ENCODE data around the gene RASA4B.

DNA sequence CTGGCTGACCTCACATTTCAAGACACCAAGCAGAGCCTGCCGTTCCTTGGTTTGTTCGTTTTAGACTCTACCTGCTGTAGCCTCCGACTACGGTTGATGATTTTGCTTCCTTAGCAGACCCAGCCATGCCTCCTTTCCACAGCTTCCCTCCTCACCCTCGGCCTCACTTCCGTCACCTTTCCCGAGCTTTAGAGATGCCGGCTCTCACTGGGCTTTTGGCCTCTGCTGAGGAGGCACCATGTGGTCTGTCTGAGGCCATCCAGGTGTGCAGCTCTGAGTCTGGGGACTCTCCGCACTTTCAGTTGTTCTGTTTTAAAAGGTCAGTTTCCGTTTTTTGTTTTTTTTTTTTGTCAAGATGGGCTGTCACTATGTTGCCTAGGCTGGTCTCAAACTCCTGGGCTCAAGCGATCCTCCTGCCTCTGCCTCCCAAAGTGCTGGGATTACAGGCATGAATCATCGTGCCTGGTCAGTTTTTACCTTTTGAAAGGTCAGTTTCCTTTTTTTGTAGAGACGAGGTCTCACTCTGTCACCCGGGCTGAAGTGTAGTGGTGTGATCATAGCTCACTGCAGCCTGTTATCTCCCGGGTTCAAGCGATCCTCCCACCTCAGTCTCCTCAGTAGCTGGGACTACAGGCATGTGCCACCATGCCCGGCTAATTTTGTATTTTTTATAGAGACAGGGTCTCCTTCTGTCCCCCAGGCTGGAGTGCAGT is 72.5 kb downstream of the RASA4B start:
- no peak for TF ChIP-seq SAFB2 (IDR thresholded peaks at IDR 0.05; ENCODE audit: borderline replicate concordance, low read depth, low read length, severe bottlenecking)
- TF ChIP-seq, protein P1, sequence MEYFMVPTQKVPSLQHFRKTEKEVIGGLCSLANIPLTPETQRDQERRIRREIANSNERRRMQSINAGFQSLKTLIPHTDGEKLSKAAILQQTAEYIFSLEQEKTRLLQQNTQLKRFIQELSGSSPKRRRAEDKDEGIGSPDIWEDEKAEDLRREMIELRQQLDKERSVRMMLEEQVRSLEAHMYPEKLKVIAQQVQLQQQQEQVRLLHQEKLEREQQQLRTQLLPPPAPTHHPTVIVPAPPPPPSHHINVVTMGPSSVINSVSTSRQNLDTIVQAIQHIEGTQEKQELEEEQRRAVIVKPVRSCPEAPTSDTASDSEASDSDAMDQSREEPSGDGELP (CRISPR knock-in tag; IDR thresholded peaks at IDR 0.05; ENCODE audit: borderline replicate concordance) = 0 out of 2 replicates have a peak, but pooled peaks have one; percentile 25
- TF ChIP-seq CTCF (IDR thresholded peaks at IDR 0.05 in 2 of 3, conservative IDR thresholded peaks at IDR 0.05 in 1 of 3; ENCODE audit: insufficient read depth in 2 of 3, low read depth in 1 of 3, low read length in 3 of 3) = no peak
- TF ChIP-seq BRCA1 (IDR thresholded peaks at IDR 0.05) = no peak
- no peak for TF ChIP-seq BRCA1 (CRISPR knock-in tag; IDR thresholded peaks at IDR 0.05)
- no peak for TF ChIP-seq GABPB1 (CRISPR knock-in tag; IDR thresholded peaks at IDR 0.05)
